Measurements from ENCODE around the gene TNFSF12. TPM values are rescaled to one million over a fixed set of nuclear protein-coding genes. Genes with fewer than 3 reads are reported as not detected.

Gene TNFSF12
- total RNA-seq, 1 experiment from 2014 or later, result 7.1 TPM

- H3K4ac ChIP-seq (ENCODE audit: low read depth, low read length), result no peak overlapping the region
- Mint-ChIP-seq H3K9me3 (peaks cover 0 to 6% of the 10 kb centered on the region in 2 experiments; a peak in 4 of 5 replicates), H3K27me3 (ENCODE audit: low read depth) (peaks cover 25% of the 10 kb centered on the region), H3K4me3 (no peak overlapping the region), H3K36me3 (ENCODE audit: insufficient read depth in 1 of 3, low read depth in 3 of 3) (no peaks in the 10 kb centered on the region; a peak in 1 of 7 replicates), H3K4me1 (peaks cover 0 to 5% of the 10 kb centered on the region in 2 experiments; a peak in 2 of 4 replicates), H3K27ac (0 out of 7 replicates have a peak overlapping the region, but pooled peaks of 1 of the 3 experiments have one; percentile 57)
- H4K8ac ChIP-seq (replicated peaks; ENCODE audit: insufficient read length, low read depth, low read length), result no peak overlapping the region
- no peak overlapping the region for H2BK12ac ChIP-seq (ENCODE audit: insufficient read length, low read depth, low read length)
- 0 out of 2 replicates have a peak, but pooled peaks cover 2% of the 10 kb centered on the region for H3K27me3 ChIP-seq (ENCODE audit: insufficient read depth, low read length)
- H3K18ac ChIP-seq (ENCODE audit: insufficient read length, low read depth, low read length), result no peak overlapping the region
- H3K14ac ChIP-seq (ENCODE audit: insufficient read depth, low read length), result no peak overlapping the region
- H4K20me1 ChIP-seq (ENCODE audit: control insufficient read depth, insufficient read depth, insufficient read length), result no peaks in the 10 kb centered on the region
- no peaks in the 10 kb centered on the region for H3K79me1 ChIP-seq (ENCODE audit: insufficient read depth, low read depth, low read length, poor library complexity, severe bottlenecking)
- TF ChIP-seq CTCF (conservative IDR thresholded peaks at IDR 0.05), result no peak
- no peak overlapping the region for H3K4me2 ChIP-seq (ENCODE audit: insufficient read depth, insufficient read length, low read length)
- no peak overlapping the region for H4K91ac ChIP-seq (ENCODE audit: insufficient read length, low read depth, low read length)
- no peak overlapping the region for H4K5ac ChIP-seq (ENCODE audit: insufficient read length, low read depth, low read length)
- no peaks in the 10 kb centered on the region for H3K79me2 ChIP-seq (ENCODE audit: insufficient read depth, low read length)
- no peak overlapping the region for H2AFZ ChIP-seq (ENCODE audit: low read length)
- no peak overlapping the region for H2BK120ac ChIP-seq (ENCODE audit: low read depth, low read length, poor library complexity, severe bottlenecking)
- no CpG with 5 or more reads among the region's 9 CpGs for WGBS (ENCODE audit: extremely low coverage, insufficient read length, low lambda C conversion rate)
- H2BK20ac ChIP-seq (ENCODE audit: low read depth, low read length, poor library complexity, severe bottlenecking), result no peak overlapping the region
- H3K27ac ChIP-seq (ENCODE audit: insufficient read length, low read depth, low read length), result no peak overlapping the region
- H3T11ph ChIP-seq (ENCODE audit: low read length), result no peak overlapping the region
- H3K9me3 ChIP-seq (ENCODE audit: control insufficient read depth, low read depth, low read length), result no peaks in the 10 kb centered on the region
- no peak overlapping the region for H3K9ac ChIP-seq (ENCODE audit: extremely low read depth, insufficient read length, low read length)
- no peak overlapping the region for H3K23ac ChIP-seq (ENCODE audit: insufficient read length, low read depth, low read length)
- H3K56ac ChIP-seq (ENCODE audit: insufficient read length, low read depth, low read length), result no peak overlapping the region
- DNase-seq, result no peak
- H2BK15ac ChIP-seq (ENCODE audit: low read depth, low read length), result no peak overlapping the region
- H3K4me1 ChIP-seq (ENCODE audit: insufficient read depth, low read length), result no peaks in the 10 kb centered on the region
- no peak overlapping the region for H2AK5ac ChIP-seq (ENCODE audit: insufficient read length, low read length)
- no peak overlapping the region for H2BK5ac ChIP-seq (ENCODE audit: insufficient read length, low read length)
- H3K23me2 ChIP-seq (ENCODE audit: insufficient read length, low read depth, low read length, poor library complexity, severe bottlenecking), result no peaks in the 10 kb centered on the region
Observed at GRCh38 chr17:7541074-7541621, 7.7 kb upstream of the TNFSF12 start.

Data from H9 (cell line).